HG03442 (cell line): Measurements from ENCODE around the gene KHDC4.

Source experiments
- ATAC-seq: cut with Tn5 transposase; IDR thresholded peaks from one replicate; pipeline ENCODE4 v1.9.1; 2021; ENCODE audit warnings: mild to moderate bottlenecking, moderate library complexity; ENCODE audit not compliant: unreplicated experiment

KHDC4 gene

DNA sequence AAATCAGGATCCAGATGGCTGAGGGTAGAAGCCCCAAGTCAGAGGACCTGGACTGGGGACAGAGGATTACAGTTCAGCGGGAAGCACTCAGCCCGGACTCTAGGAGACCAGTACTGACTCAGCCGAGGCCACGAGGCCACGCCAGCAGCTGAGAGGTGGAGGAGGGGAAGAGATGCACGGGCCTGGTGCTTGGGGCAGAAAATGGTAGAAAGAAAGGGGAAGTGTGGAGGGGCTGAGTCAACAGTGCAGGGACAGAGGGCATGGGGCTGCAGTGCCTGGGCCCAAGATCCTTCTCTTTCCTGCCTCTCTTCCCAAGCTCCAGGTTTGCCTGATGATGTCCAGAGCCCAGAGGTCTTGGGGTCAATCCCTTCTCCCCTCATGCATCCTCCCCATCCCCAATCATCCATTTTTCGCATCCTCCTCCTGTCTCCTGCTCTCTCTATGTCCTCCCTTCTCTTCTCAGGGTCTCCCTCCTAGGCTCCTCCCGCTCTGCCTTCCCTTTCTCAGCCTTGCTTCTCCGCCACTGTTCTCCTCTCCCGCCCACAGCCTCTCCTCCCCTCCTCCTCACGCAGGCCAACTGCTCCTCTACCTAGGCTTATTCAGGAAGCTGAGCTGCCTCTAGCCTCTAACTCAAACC is 36.4 kb upstream of the KHDC4 start:
- ATAC-seq = peak; percentile 64

DNA sequence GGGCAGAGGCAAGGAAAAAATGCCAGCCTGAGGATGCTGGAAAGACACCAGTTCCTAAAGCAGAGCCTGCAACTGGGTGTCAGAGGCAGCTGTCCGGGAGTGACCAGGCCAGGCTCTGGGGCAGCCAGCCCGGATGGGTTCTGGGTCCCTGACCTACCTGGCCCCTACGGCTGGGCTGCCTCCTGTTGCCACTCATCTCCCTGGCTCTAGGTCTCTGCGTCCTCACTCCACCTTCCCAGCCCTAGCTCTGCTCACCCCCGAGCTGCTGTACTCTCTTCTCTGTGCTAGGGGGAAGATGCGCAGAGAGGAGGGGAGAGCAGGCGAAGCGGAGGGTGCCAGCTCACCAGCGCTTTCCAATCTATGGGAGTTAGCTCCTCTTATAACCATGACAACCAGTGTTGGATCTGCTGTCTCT is 35.2 kb upstream of the KHDC4 start:
- no peak for ATAC-seq

- ATAC-seq = no peak
These were observed 34.5 kb upstream of the KHDC4 start for GRCh38 chr1:155968670-155969069.

DNA sequence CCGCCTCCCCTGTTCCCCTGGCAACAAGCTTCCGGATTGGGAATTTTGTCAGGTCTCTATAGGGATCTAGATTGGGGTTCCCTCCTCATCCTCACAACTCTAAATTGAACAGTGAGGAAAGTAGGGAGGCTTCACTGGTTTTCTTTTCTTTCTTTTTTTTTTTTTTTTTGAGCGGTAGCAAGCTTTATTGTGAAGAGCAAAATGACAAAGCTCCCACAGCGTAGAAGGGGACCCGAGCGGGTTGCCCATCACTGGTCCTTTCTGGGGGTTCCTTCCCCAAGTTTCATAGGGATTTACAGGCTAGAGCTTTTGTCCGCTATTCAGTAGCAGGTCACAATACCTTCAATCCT is 33.8 kb upstream of the KHDC4 start:
- ATAC-seq = no peak

DNA sequence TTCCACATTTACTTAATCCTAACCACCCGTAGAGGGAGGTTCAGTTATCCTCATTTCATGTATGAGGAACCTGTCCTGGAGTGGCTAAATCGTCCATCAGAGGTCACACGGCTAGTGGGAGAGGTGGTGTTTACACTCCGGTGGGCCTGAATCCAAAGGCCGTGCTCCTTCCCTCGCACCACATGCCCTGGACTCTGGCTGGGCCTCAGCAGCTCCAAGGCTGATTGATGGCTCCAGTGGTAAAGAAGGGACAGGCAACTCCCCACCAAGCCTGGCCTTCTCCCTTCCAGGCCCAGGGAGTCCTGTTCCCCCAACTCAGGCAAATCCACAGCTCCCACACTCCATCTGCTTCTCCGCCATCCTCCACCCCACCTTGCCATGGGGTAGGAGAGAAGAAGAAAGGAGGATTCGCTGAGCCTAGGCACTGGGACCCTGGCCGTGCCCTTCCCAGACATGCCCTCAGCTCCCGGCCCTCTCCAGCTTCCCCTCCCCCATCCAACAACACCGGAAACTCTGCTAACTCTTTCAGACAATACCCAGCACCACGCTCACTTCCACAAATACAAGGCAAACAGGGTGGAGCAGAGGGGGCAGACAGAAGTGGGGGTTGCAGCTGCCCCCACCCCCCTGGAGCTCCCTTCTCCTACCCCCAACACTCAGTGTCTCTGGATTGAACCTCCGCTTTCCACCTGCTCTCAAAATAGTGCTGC is 33.3 kb upstream of the KHDC4 start:
- no peak for ATAC-seq

DNA sequence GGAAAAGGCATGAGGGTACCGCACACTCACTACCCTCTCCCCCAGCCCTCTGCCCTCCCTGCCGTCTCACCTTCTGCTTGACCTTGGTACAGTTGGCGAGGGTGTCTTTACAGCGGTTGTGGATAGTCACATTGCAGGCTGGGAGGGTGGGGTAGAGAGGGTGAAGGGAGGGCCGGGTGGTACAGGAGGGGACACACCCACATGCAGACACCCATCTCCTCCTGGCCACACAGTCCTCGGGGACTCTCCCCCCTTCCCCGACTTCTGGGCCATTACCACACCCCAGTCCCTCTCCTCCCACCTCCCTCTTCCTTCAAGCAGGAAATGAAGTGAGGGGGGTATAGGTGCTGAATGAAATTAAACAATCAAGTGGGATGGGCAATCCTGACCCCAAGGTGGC is 32.5 kb upstream of the KHDC4 start:
- ATAC-seq = no peak

DNA sequence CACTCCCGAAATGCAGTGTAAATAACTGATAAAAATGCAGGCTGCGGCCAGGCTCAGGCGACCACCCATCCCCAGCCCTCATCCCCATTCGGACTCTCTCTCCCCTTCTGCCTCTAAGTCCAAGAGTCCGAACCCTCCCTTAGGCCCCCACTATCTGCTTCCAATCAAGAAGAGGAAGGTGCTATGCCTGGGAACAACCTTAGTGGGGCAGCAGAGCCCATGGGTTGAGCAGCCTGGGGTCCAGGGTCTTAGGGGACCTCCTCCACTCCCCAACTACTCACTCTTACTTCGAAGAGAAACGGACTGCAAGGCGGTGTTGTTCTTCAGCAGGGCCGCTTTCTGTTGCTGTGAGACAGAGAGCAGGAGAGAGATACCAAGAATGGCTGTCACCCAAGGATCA is 31.9 kb upstream of the KHDC4 start:
- no peak for ATAC-seq

DNA sequence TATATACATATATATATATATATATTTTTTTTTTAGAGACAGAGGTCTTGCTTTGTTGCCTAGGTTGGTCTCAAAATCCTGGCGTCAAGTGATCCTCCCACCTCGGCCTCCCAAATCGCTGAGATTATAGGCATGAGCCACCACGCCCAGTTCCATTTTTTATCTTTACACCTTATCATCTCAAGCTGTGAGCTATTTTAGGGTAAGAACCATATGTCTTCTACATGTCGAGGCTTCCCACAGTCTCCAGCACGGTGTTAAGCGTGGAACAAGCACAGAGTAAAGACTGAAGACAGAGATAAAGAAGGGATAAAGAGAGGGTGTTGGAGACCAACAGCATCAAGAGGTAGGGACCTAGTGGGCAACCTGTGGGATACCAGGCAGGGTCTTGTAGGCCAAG is 30.0 kb upstream of the KHDC4 start:
- ATAC-seq = no peak

DNA sequence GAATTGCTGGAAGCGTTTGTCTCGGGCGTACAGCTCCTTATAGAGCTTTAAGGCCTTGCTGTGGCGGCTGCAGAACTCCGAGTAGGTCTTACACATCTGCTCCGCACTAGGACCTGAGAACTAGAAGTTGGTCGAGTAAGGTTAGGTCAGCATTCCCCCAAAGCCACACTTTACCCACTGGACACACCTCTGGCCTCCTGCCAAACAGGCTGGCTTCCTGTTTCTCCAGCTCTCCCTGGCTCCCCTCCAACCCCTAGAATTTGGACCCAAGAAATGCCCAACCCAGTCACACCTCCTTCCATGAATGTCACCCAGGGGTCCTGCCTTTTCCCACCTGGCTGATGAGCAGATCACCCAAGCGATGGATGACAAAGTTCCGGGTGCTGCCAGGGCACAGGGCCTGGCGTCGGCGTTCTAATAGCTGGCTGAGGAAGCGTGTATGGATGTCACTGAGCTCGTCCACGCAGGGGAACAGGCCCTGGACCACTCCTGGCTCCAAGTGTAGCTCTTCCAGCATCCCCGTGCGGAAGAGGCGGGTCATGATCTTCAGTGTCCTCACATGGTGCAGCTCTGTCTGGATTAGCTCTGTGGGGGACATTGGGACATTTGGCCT is 28.5 kb upstream of the KHDC4 start:
- no peak for ATAC-seq

DNA sequence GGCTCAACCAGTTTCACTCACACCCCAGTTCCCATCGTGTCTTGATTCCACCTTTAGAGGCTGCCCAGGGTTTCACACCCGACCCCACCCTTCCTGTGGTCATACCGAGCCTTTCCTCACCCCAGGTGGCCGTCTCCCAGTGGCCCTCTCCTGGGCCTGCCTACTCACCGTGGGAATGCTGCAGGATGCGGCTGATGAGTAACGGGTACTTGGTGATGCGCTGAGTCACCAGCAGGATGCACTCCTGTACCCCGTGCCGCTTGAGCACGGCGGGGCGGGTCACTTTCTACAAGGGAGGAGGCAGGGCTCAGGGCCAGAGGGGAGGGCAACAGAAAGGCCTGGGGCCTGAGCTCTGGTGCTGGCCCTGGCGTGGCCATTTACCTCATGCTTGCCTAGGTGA is 27.7 kb upstream of the KHDC4 start:
- no peak for ATAC-seq

- no peak for ATAC-seq
These were observed 26.0 kb upstream of the KHDC4 start for GRCh38 chr1:155960081-155960745.

DNA sequence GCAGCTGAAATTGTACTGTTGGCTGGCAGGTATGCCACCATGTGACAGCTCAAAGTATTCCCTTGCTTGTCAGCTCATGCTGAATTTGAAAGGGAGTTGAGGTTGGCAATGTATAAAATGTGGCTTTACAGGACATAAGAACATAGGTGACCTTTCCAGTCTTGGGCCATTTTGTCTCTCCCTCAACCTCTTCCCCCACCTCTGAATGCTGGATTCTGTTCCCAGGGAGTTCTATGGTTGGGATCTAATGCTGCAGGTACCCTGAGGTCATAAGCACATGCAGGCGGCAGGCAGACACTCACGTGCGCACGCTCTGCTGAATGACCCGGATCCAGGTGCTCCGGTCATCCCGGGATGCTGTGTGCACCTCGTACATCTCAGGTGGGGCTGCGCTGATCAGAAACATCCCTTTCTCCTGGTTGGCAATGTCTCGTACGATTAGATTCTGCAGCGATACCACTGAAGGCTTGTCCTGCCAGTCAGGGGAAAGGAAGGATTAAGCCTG is 23.2 kb upstream of the KHDC4 start:
- no peak for ATAC-seq

DNA sequence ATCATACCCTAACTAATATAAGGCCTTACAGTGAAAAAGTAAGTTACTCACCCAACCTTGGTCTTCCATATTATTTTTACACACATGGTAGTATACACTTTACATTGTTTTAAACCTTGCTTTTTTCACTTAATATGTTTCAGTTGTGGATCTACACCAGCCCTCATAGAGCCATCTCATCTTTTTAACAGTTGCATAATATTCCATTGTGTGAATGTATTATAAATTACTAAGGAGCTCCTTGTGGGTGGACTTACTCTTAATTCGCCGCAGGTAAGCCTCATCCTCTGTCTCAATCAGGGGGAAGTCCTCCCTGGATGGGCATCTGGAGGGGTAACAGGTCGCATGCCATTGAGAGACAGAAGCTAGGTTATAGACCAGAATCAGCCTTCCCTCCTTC is 20.4 kb upstream of the KHDC4 start:
- ATAC-seq = no peak

DNA sequence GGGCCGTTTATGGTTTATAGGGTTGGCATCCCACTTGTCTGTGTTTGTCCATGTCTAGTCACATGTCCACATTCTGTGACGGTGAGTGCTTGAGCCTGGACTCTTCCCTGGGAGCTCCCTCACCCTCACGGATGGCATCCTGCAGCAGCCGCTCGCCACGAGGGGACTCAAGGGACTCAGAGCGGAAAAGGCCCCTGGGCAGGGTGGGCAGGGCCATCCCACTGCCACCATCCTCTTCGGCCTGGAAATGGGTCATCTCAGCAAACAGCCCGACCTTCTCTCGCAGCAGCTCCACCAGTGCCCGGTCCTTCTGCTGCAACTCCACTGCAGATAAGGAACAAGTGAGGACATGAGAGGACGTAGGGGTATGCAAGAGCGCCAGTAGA is 18.3 kb upstream of the KHDC4 start:
- ATAC-seq = no peak

GRCh38 chr1:155951753-155952504 is 17.7 kb upstream of the KHDC4 start:
- ATAC-seq = no peak

DNA sequence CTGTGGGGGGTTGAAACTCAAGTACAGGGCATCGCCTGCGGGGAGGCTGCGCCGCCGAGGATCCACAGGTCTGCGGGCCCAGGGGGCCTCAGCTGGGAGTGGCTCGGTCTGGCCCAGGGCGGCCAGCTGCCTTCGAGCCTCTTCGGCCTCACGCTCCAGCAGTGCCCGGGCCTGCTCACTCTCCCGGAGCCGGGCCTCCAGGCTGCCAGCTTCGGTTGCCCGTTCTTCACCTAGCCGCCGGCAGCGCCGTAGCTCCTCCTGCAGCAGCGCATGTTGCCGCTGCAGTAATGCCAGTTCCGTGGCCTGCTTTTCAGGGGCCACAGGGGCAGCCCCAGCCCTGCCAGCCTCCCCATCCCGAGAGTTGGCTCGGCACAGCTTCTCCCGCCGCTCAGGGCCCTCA is 16.6 kb upstream of the KHDC4 start:
- no peak for ATAC-seq

DNA sequence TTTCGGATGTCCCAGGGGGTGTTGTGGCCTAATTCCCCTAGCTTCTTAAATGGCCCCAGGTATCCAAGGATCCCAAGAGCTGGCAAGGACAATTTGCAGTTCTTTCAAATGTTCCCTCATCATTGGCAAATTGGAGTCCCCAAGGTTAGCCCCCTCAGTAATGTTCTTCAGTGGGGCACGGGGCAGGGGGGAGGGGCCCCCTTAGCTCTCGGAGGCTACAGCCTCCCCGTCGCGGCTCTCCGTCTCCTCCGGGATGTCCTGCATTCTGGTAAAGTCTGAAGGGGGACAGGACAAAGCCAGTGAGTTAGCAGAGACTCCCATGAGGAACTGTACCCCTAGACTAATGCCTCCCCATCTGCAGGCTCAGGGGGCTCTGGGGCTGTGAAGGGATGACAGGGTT is 13.5 kb upstream of the KHDC4 start:
- ATAC-seq = no peak

DNA sequence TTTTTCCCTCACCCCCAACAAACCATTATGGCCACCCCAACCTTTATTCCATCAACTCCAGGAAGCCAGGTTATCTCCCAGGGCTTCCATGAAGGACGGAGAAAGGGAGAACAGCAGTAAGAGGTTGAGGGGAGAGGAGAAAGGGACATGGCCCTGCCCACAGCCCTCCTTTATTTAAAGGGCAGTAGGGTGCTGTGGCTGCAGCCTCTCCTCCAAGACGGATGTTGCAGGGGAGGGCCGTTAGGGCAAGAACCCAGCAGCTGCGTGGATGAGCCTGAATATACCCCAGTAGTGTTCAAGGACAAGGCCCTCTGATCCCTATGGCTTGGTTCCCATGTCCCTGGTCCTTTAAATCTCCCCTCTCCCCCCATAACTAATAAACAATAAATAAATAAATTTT is 13.1 kb upstream of the KHDC4 start:
- no peak for ATAC-seq

DNA sequence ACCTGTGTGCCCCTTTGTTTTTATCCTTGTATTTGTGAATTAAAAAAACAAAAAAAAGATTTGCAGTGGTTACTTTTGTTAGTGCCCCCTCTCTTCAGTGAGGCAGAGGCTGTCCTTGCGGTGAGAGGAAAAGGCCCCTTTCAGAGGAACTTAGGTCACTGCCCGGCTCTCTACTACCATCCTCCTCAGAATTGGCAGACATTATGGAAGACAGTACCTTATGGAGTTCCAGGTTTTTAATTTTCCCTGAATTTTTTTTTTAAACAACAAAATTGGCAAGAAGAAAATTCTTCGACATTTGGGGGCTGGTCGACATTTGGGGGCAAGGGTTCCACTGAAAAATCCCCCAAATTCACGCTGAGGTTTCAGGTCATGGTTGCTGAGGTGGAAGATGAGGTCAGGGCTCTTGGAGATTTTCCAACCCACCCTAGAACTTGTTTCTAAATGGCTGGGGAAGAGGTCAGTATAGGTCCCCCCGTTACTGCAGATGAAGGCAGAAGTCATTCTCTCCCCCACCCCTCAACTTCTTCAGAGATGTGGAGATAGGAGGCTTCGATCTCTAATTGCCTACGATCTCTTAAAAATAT is 12.5 kb upstream of the KHDC4 start:
- no peak for ATAC-seq

- no peak for ATAC-seq
These were observed 10.2 kb upstream of the KHDC4 start for GRCh38 chr1:155944444-155944799.

DNA sequence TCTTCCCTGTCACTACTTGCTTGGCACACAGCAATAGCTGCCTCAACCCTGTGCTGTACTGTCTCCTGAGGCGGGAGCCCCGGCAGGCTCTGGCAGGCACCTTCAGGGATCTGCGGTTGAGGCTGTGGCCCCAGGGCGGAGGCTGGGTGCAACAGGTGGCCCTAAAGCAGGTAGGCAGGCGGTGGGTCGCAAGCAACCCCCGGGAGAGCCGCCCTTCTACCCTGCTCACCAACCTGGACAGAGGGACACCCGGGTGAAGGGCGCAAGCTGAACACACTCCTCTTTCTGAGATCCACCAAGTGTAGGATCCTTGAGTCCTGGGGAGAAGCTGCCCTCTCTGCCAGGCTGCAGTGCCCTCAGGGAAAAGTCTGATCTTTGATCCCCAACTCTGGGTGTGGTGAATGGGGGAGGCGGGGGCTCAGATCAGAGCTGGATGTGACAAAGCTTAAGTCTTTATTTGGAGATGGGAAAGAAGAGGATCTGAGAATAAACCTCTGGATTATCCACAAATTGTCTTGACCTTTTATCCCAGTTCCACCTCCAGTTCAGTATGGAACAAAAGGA is 8.4 kb upstream of the KHDC4 start:
- ATAC-seq = no peak
